ENCODE data around the gene WDR31. TPM values are rescaled to one million over a fixed set of nuclear protein-coding genes. Genes with fewer than 3 reads are reported as not detected.

Gene WDR31
- total RNA-seq, 1 donor from 2014 or later = 2.4 TPM

- FAIRE-seq = no peak
- peak; percentile 52 to 65 for DNase-seq (ENCODE audit: low spot score in 2 of 2)
These were observed 3.7 kb upstream of the WDR31 start for GRCh38 chr9:113343732-113344231.

GRCh38 chr9:113341712-113342410 lies 1.8 kb upstream of the WDR31 start:
- no peak for DNase-seq (ENCODE audit: low spot score in 2 of 2)
- FAIRE-seq = no peak

GRCh38 chr9:113337714-113338113 lies 2.4 kb downstream of the WDR31 start:
- DNase-seq (ENCODE audit: low spot score in 2 of 2) (no peak), FAIRE-seq (no peak)

GRCh38 chr9:113331780-113332179 lies 8.3 kb downstream of the WDR31 start:
- DNase-seq (ENCODE audit: low spot score in 2 of 2) = no peak
- FAIRE-seq = no peak

- FAIRE-seq (no peak), DNase-seq (ENCODE audit: low spot score in 2 of 2) (no peak)
These were observed 11.9 kb downstream of the WDR31 start for GRCh38 chr9:113328045-113328782.

- FAIRE-seq (no peak), DNase-seq (ENCODE audit: low spot score in 2 of 2) (no peak)
These were observed 13.8 kb downstream of the WDR31 start for GRCh38 chr9:113326230-113326629.

- FAIRE-seq = no peak
- DNase-seq (ENCODE audit: low spot score in 2 of 2) = no peak
These were observed 17.4 kb downstream of the WDR31 start for GRCh38 chr9:113322671-113323070.

- FAIRE-seq (no peak), DNase-seq (ENCODE audit: low spot score in 2 of 2) (no peak)
These were observed 20.0 kb downstream of the WDR31 start for GRCh38 chr9:113320051-113320450.

GRCh38 chr9:113319054-113319453 lies 21.0 kb downstream of the WDR31 start:
- DNase-seq (ENCODE audit: low spot score in 2 of 2) (no peak), FAIRE-seq (no peak)

GRCh38 chr9:113317777-113318176 lies 22.3 kb downstream of the WDR31 start:
- FAIRE-seq (no peak), DNase-seq (ENCODE audit: low spot score in 2 of 2) (no peak)

GRCh38 chr9:113316030-113316429 lies 24.0 kb downstream of the WDR31 start:
- FAIRE-seq = no peak
- DNase-seq (ENCODE audit: low spot score in 2 of 2) = no peak

- DNase-seq (ENCODE audit: low spot score in 2 of 2) (no peak), FAIRE-seq (no peak)
These were observed 24.8 kb downstream of the WDR31 start for GRCh38 chr9:113315231-113315630.

- FAIRE-seq (no peak), DNase-seq (ENCODE audit: low spot score in 2 of 2) (no peak)
These were observed 26.8 kb downstream of the WDR31 start for GRCh38 chr9:113313261-113313660.

- FAIRE-seq (no peak), DNase-seq (ENCODE audit: low spot score in 2 of 2) (no peak)
These were observed 28.1 kb downstream of the WDR31 start for GRCh38 chr9:113311961-113312360.

GRCh38 chr9:113310538-113310937 lies 29.5 kb downstream of the WDR31 start:
- DNase-seq (ENCODE audit: low spot score in 2 of 2) = no peak

GRCh38 chr9:113309204-113309813 lies 30.8 kb downstream of the WDR31 start:
- DNase-seq (ENCODE audit: low spot score in 2 of 2) (peak; percentile 17 to 54), FAIRE-seq (peak; percentile 88)

More at GRCh38 chr9:113310538-113310937, 29.5 kb downstream of the WDR31 start:
- FAIRE-seq = no peak

- DNase-seq (ENCODE audit: low spot score in 2 of 2) (no peak), FAIRE-seq (no peak)
These were observed 32.6 kb downstream of the WDR31 start for GRCh38 chr9:113307396-113307975.

- no peak for FAIRE-seq
- DNase-seq (ENCODE audit: low spot score in 2 of 2) = no peak
These were observed 33.5 kb downstream of the WDR31 start for GRCh38 chr9:113306566-113306965.

GRCh38 chr9:113302792-113303418 lies 37.2 kb downstream of the WDR31 start, which contains the start of gene RNF183:
Gene RNF183 (minus strand): TSS chr9:113303376. CDS start chr9:113298184, 5,192 bp downstream.
- FAIRE-seq (no peak), DNase-seq (ENCODE audit: low spot score in 2 of 2) (no peak)

- no peak for FAIRE-seq
- DNase-seq (ENCODE audit: low spot score in 2 of 2) = no peak
These were observed 38.5 kb downstream of the WDR31 start for GRCh38 chr9:113301548-113301947.
